HG03432 (cell line): ENCODE measurements around the gene PAQR4.

Experiments
- ATAC-seq: cut with Tn5 transposase; IDR thresholded peaks from one replicate; pipeline ENCODE4 v1.9.1; 2021; ENCODE audit warnings: mild to moderate bottlenecking, moderate library complexity; ENCODE audit not compliant: unreplicated experiment

PAQR4 gene

DNA sequence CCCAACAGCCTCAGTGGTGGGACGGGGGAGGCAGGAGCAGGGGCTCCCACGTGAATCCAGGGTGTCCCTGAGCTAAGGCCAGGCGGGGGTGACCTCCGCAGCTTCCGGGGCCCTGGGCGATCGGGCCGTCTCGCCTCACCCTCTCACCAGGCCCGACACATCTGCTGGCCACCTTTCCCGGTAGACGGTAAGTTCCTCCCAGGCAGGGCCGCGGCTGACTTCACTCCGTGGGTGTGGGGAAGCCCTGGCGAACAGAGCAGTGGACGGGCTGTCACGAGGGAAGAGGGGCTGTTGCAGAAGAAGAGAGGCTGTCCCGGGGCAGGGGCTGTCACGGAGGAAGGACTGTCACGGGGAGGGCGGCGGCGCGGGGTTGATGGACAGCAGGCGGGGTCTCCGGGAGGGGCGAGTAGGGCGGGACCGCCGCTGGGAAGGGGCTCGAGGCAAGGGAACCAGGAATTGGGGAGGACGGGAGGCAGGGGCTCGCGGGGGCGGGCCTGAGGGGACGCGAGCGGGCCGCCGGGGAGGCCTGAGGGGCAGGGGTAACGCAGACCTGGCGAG, 10.6 kb downstream of the PAQR4 start:
- ATAC-seq = peak; percentile 14

GRCh38 chr16:2980227-2981176, 11.4 kb downstream of the PAQR4 start, which contains the start of gene PKMYT1:
Gene PKMYT1, minus strand, starts transcription at chr16:2980446. Its CDS starts 789 bp downstream, at chr16:2979657.
- peak; percentile 74 for ATAC-seq

- ATAC-seq = no peak
Measured at GRCh38 chr16:2981177-2981898, 12.2 kb downstream of the PAQR4 start.

- no peak for ATAC-seq
Measured at GRCh38 chr16:2981899-2982250, 12.7 kb downstream of the PAQR4 start.

- no peak for ATAC-seq
Measured at GRCh38 chr16:2982402-2982801, 13.3 kb downstream of the PAQR4 start.

DNA sequence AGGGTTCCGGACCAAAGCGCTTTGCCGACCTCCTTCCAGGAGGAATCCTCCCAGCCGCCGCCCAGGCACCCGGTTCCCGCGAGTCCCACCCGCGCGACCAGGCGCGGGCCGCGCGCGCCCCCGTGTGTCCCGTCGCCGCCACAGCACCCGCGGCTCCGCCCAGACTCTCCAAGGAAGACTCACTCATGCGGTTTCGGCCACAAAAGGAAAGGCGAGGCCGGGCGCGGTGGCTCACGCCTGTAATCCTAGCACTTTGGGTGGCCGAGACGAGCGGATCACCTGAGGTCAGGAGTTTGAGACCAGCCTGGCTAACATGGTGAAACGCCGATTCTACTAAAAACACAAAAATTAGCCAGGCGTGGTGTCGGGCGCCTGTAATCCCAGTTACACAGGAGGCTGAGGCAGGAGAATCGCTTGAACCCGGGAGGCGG, 14.6 kb downstream of the PAQR4 start:
- peak; percentile 41 for ATAC-seq

DNA sequence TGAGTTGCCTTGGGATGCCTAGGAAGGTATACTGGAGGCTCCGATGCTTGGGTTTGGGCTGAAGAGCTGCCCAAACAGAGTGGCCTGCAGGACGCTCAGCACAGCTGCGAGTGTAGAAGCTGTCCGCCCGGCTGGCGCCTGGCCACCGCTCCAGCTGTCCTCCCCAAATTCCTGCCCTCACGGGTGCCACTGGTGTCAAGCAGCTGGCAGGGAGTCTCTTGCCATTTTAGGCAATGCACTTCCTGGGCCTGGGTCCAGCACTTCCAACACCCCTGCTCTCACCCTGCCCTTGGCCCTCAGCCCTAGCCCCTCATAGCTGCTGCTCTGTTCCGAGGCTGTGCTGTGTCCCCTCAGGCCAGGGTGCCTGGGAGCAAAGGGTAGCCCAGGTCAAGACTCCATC, 16.3 kb downstream of the PAQR4 start:
- ATAC-seq = no peak

GRCh38 chr16:2985893-2986355, 16.8 kb downstream of the PAQR4 start:
- no peak for ATAC-seq

GRCh38 chr16:2986623-2987188, 17.6 kb downstream of the PAQR4 start:
- ATAC-seq = no peak

- ATAC-seq = no peak
Measured at GRCh38 chr16:2987286-2987685, 18.1 kb downstream of the PAQR4 start.

DNA sequence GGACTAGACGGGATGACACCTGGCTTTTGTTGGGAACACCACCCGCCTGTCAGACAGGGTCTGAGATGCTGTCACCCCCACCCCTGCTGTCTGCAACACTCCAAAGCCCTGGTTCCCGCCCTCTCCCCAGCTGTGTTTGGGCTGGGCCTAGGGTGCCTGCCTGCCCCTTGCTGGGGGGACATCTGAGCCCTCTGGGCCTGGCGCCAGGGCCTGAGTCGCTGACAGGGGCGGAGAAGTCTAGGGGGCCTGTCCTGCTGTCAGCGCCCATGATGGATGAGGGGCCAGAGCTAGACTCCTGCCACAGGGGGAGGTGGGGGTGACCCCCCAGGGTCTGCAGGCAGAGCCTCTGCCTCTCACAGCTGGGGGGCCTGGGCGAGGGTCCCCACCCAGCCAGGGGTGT, 18.7 kb downstream of the PAQR4 start:
- ATAC-seq = no peak

GRCh38 chr16:2988590-2989099, 19.5 kb downstream of the PAQR4 start:
- no peak for ATAC-seq

- no peak for ATAC-seq
Measured at GRCh38 chr16:2990891-2991290, 21.7 kb downstream of the PAQR4 start.

DNA sequence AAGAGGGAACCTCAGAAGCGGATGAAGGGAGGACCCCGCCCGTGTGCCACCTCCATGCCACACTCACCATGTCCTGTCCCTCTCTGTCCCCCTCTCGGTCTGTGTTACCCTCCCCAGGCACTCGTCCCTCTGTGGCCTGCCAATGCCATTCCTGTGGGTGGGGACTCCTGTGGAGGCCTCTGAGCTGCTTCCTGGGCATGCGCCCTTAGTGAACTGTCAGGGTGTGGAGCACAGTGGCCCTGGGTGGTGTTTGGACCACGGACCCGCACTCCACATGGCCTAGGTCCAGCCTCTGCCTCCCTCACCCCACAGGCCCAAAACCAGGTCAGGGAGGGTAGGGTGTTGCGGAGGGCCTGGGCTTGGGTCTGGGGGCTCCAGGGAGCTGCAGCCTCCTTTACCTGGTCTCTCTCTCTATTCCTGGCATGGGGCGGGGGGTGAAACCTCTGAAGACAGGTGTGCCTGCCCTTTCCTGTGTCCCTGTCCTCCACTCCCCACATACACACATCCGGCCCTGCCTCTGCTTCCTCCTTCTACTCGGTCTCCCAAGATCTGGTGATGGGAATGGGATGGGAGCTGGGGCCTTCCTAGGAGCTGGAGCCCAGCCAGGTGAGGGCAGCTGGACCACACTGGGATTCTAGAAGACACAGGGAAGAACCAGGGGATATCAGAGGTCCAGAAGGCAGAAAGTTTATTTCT, 22.6 kb downstream of the PAQR4 start:
- ATAC-seq = no peak

DNA sequence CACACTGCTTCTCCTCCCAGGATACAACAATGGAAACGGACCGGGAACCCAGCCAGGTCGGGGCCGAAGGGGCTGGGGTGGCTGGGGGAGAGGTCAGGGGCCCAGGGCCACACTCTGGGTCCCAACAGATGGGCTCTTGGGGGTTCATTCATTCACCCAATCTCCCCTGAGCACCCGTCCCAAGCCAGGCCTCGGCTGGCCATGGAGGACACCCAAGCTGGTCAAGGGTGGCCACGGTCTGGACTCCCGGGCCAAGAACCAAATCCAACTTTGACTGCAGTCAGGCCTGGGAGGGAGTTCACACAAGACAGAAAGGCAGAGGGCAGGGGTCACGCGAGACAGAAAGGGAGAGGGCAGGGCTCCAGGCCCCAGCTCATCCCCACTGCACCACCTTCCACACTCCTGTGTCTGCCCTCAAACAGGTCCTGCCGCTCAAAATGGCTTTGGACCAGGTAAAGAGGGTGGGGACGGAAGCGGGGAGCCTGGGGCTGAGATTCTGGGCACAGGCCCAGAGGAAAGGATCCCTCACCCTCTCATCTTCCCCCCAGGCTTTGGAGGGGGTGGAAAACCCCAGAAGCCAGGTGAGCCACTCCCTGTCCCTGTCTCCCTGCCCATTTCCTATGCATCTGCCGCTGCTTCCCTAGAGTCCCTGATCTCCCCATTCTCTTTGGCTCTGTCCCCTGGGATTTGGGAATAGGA, 23.4 kb downstream of the PAQR4 start:
- no peak for ATAC-seq

DNA sequence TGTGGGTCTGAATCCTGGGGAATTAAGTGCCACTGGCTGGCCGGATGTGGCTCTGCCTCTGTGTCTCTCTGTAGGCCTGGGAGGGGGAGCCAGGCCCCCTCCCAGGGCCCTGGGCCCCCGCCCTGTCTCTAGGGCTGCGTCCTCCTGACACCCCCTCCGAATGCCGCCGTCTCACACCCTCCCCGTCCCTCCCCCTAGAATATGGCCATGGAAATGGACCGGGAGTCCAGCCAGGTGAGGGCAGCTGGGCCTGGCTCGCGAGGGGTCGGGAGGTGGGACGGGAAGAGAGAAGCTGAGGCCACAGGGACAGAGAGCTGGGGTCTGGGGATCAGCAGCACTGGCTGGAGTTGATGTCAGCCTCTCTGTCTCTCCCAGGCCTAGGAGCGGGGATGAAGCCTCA, 27.1 kb downstream of the PAQR4 start:
- no peak for ATAC-seq

DNA sequence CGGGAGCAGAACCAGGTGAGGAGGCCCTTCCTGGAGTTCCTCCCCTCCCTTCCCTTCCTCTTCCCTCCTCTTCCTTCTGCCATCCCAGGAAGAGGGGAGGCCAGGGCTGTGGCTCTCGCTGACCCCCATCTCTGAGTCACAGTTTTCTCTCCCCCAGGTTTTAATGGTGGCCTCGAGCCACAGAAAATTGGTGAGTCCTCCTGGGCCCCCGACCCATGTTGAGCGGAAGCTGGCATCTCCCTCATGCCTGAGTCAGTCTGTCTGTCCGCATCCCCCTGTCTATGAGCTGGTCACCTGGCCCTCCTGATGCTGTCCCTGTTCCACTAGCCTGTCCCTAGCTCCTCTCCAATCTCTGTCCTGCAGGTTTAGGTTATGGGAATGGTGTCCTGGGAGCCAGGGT, 30.8 kb downstream of the PAQR4 start:
- ATAC-seq = no peak

DNA sequence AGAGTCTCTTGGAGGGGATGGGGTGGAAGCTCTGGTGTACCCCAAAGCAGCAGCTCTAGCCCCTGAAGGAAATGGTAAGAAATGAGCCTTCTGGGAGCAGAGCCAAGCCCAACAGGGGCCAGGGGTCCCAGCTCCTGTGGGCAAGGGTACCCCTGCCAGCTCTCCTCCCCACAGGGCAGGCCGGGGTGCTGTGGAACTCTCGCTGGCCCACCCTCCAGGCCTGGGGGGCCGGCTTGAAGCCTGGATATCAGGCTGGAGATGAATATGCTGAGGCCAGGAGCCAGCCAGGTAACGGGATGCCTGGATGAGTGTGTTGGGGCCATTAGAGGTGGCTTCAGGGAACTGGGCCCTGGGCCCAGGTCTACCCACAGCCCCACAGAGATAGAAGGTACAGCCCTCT, 31.4 kb downstream of the PAQR4 start:
- no peak for ATAC-seq

DNA sequence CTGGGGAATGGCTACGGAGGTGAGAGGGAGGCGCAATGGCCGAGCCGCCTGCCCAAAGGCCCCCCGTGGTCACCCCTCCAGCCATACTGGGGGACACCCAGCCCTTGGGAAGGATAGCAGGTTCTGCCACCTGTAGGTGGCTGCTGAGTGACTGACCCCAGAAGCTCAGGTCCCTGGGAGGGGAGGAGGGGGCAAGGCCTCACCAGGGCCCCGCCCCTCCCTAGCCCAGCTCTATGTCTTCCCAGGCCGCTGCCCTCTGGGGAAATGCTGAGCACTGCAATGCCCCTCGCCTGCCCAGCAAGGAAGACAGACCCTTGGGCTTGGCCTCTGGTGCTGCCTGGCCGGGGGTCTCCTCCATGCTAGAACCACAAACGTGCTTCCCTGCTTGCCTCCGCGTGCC, 32.2 kb downstream of the PAQR4 start:
- ATAC-seq = no peak
